HepG2 (cell line): Measurements from ENCODE around the gene ZBTB46. TPM values are rescaled to one million over a fixed set of nuclear protein-coding genes. Genes with fewer than 3 reads are reported as not detected.

Source experiments
- ATF6 ChIP-seq: sonication (generic); formaldehyde crosslinking; conservative IDR thresholded peaks from 2 replicates; pipeline ENCODE4 v1.4.0; 2020; ENCODE audit warnings: missing genetic modification reagents
- NR2F2 ChIP-seq: IDR thresholded peaks from 2 replicates; pipeline ENCODE4 v1.6.1; 2012; ENCODE audit warnings: low read depth, inconsistent platforms, borderline replicate concordance
- PHF8 ChIP-seq: sonication (generic); formaldehyde crosslinking; IDR thresholded peaks from 2 replicates; pipeline ENCODE4 v1.5.0; 2020; ENCODE audit warnings: missing genetic modification reagents
- PTBP1 ChIP-seq: fragments of 200-400 bp; formaldehyde crosslinking; IDR thresholded peaks from 2 replicates; pipeline ENCODE4 v1.6.1; 2018; ENCODE audit warnings: low read length, low read depth; ENCODE audit not compliant: poor library complexity, severe bottlenecking
- polyA plus RNA-seq, 8 experiments: library from polyadenylated mRNA; depleted of rRNA in 3 of 8; stranded (reverse) in 7 of 8; unstranded in 1 of 8; fragments of >200 nt; fragmentation: Illumina TruSeq in 4 of 8; extraction: Trizol in 4 of 8; gene quantifications; 2 replicates each; pipeline versions ENCODE4 v1.2.1 to v1.2.3, GENCODE V29; 2011 to 2016; ENCODE audit warnings: low read depth in 4 of 8, missing spikeins in 1 of 8, mixed read lengths in 1 of 8; ENCODE audit not compliant: insufficient read depth in 1 of 8
- total RNA-seq, 5 experiments: library from RNA; depleted of rRNA; stranded (reverse); fragments of >200 nt; fragmentation: Illumina TruSeq; extraction: Trizol; gene quantifications; 2 replicates each; pipeline ENCODE4 v1.2.3, GENCODE V29; 2016; ENCODE audit warnings: low read depth in 1 of 5
- TF ChIP-seq, protein P1 (sequence below), 2 experiments: fragments of 450-650 bp in 1 of 2; sonication (generic) in 1 of 2; formaldehyde crosslinking in 1 of 2; IDR thresholded peaks; 2 replicates each; pipeline versions ENCODE4 v1.6.1 to v1.8.0; 2016 to 2022; ENCODE audit warnings: antibody characterized with exemption in 1 of 2, mild to moderate bottlenecking in 1 of 2, missing genetic modification reagents in 1 of 2

Gene ZBTB46
- total and polyA plus RNA-seq, 2 of the 13 experiments (the other 11 are each of a cell fraction or from before 2014, with no cell fraction given): 1.6 to 13.5 TPM

- TF ChIP-seq PHF8 (peak; percentile 90), NR2F2 (peak; percentile 88; the same call in 1 of the 2 replicates), PTBP1 (no peak), ATF6 (CRISPR knock-in tag) (no peak)
- TF ChIP-seq, protein P1, sequence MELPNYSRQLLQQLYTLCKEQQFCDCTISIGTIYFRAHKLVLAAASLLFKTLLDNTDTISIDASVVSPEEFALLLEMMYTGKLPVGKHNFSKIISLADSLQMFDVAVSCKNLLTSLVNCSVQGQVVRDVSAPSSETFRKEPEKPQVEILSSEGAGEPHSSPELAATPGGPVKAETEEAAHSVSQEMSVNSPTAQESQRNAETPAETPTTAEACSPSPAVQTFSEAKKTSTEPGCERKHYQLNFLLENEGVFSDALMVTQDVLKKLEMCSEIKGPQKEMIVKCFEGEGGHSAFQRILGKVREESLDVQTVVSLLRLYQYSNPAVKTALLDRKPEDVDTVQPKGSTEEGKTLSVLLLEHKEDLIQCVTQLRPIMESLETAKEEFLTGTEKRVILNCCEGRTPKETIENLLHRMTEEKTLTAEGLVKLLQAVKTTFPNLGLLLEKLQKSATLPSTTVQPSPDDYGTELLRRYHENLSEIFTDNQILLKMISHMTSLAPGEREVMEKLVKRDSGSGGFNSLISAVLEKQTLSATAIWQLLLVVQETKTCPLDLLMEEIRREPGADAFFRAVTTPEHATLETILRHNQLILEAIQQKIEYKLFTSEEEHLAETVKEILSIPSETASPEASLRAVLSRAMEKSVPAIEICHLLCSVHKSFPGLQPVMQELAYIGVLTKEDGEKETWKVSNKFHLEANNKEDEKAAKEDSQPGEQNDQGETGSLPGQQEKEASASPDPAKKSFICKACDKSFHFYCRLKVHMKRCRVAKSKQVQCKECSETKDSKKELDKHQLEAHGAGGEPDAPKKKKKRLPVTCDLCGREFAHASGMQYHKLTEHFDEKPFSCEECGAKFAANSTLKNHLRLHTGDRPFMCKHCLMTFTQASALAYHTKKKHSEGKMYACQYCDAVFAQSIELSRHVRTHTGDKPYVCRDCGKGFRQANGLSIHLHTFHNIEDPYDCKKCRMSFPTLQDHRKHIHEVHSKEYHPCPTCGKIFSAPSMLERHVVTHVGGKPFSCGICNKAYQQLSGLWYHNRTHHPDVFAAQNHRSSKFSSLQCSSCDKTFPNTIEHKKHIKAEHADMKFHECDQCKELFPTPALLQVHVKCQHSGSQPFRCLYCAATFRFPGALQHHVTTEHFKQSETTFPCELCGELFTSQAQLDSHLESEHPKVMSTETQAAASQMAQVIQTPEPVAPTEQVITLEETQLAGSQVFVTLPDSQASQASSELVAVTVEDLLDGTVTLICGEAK (IDR thresholded peaks at IDR 0.05): no peak
- TF ChIP-seq, protein P1 (CRISPR knock-in tag; IDR thresholded peaks at IDR 0.05): peak; percentile 92
Measured at GRCh38 chr20:63737945-63738686, 92.9 kb downstream of the ZBTB46 start (continued).
